ENCODE results near the gene EXOSC7.

GRCh38 chr3:45033791-45034190, 57.7 kb downstream of the EXOSC7 start:
- TF ChIP-seq CTCF (IDR thresholded peaks at IDR 0.05), result no peak
- no peak for TF ChIP-seq POLR2AphosphoS5 (IDR thresholded peaks at IDR 0.05; ENCODE audit: insufficient read depth in 1 of 2, low read depth in 1 of 2)
